HepG2 (cell line): ENCODE measurements around the gene IL2RG. TPM values are rescaled to one million over a fixed set of nuclear protein-coding genes. Genes with fewer than 3 reads are reported as not detected.
A peak's percentile ranks its signal among the peaks of the same experiment; 100 is the strongest.

Experiments
- ATAC-seq: fragments of 200-7000 bp; cut with Tn5 transposase; 3 replicates; pipeline ENCODE4 v1.9.1; 2020; ENCODE audit warnings: mild to moderate bottlenecking, moderate library complexity
- BruUV-seq: library from RNA; stranded (reverse); fragments of 400-500 nt; replicated peaks from 2 replicates; lab custom pipeline; 2021; lab: Mats Ljungman, UMichigan
- CTCF ChIA-PET: fragments of 300-600 bp; formaldehyde crosslinking; extraction: SDS; loops from one replicate; lab custom pipeline; 2021; ENCODE audit warnings: low total read pairs, inconsistent platforms, low intra/inter-chr PET ratio; lab: Yijun Ruan, JAX
- POLR2A ChIA-PET: fragments of 350-600 bp; sonication (Branson Sonifier 250); formaldehyde crosslinking; loops from one replicate; lab custom pipeline; 2020; ENCODE audit warnings: antibody characterized with exemption, inconsistent platforms; lab: Yijun Ruan, JAX
- DNase-seq: peaks from one replicate; pipeline ENCODE4 v3.0.0-alpha.2; 2015; ENCODE audit warnings: low spot score
- FAIRE-seq: peaks from 3 replicates; lab custom pipeline; 2011; peaks lifted over from hg19 to GRCh38; lab: Jason Lieb, UNC
- H2AFZ ChIP-seq: one replicate; pipeline ENCODE4 v1.6.1; 2011; ENCODE audit warnings: low read length, inconsistent platforms
- H3K27ac ChIP-seq: fragments of 300-600 bp; 3 replicates; pipeline ENCODE4 v1.8.0; 2011; ENCODE audit warnings: mixed run types, mild to moderate bottlenecking, mixed read lengths, low read length, inconsistent platforms; ENCODE audit not compliant: insufficient read depth; ENCODE audit errors: extremely low read length
- H3K27me3 ChIP-seq, 2 experiments: fragments of 200-600 bp in 1 of 2; 2 replicates in 1 of 2; 3 replicates in 1 of 2; pipeline versions ENCODE4 v1.6.0 to v1.8.0; 2011; ENCODE audit warnings: low read length in 2 of 2, mild to moderate bottlenecking in 2 of 2, moderate library complexity in 2 of 2, inconsistent platforms in 1 of 2; ENCODE audit not compliant: insufficient read depth in 2 of 2, control insufficient read depth in 1 of 2
- H3K36me3 ChIP-seq, 2 experiments: fragments of 200-600 bp in 1 of 2; replicated peaks in 1 of 2; 2 replicates in 1 of 2; 3 replicates in 1 of 2; pipeline versions ENCODE4 v1.5.1 to v1.8.0; 2011; ENCODE audit warnings: low read length in 2 of 2, inconsistent platforms in 1 of 2; ENCODE audit not compliant: insufficient read depth in 2 of 2, control insufficient read depth in 1 of 2
- H3K4me1 ChIP-seq: 2 replicates; pipeline ENCODE4 v1.5.1; 2012; ENCODE audit warnings: low read length, inconsistent platforms; ENCODE audit not compliant: insufficient read depth
- H3K4me2 ChIP-seq: 2 replicates; pipeline ENCODE4 v1.6.0; 2011; ENCODE audit warnings: low read depth, low read length, inconsistent platforms
- H3K4me3 ChIP-seq, 3 experiments: fragments of 200-600 bp in 1 of 3; sonication (generic), shearing (Covaris generic) in 1 of 3; replicated peaks in 1 of 3; 2 replicates each; pipeline ENCODE4 v1.5.1; 2011 to 2016; ENCODE audit warnings: low read length in 3 of 3, inconsistent platforms in 2 of 3, low read depth in 2 of 3, mild to moderate bottlenecking in 2 of 3, control low read depth in 1 of 3, mixed read lengths in 1 of 3; ENCODE audit not compliant: insufficient read depth in 1 of 3
- H3K79me2 ChIP-seq: one replicate; pipeline ENCODE4 v1.6.1; 2011; ENCODE audit warnings: low read length, inconsistent platforms; ENCODE audit not compliant: insufficient read depth
- H3K9ac ChIP-seq: 2 replicates; pipeline ENCODE4 v1.6.0; 2011; ENCODE audit warnings: mild to moderate bottlenecking, low read depth, low read length, inconsistent platforms; ENCODE audit not compliant: insufficient read depth
- H3K9me3 ChIP-seq: 2 replicates; pipeline ENCODE4 v1.5.1; 2012; ENCODE audit warnings: mild to moderate bottlenecking, low read length
- H4K20me1 ChIP-seq: 2 replicates; pipeline ENCODE4 v1.6.0; 2011; ENCODE audit warnings: inconsistent platforms, mild to moderate bottlenecking, low read length, moderate library complexity; ENCODE audit not compliant: insufficient read depth
- ARHGAP35 ChIP-seq: sonication (generic); formaldehyde crosslinking; IDR thresholded peaks from 2 replicates; pipeline ENCODE4 v1.9.0; 2022; ENCODE audit warnings: mild to moderate bottlenecking, inconsistent platforms, moderate library complexity, missing genetic modification reagents, borderline replicate concordance
- FOXK1 ChIP-seq: sonication (generic); formaldehyde crosslinking; IDR thresholded peaks from 2 replicates; pipeline ENCODE4 v1.4.0; 2020; ENCODE audit warnings: low read depth, missing genetic modification reagents, borderline replicate concordance
- JARID2 ChIP-seq: sonication (generic); formaldehyde crosslinking; IDR thresholded peaks from 2 replicates; pipeline ENCODE4 v1.8.1; 2023; ENCODE audit warnings: missing genetic modification reagents, inconsistent platforms; ENCODE audit not compliant: insufficient replicate concordance
- KDM5B ChIP-seq: sonication (generic); formaldehyde crosslinking; IDR thresholded peaks from 2 replicates; pipeline ENCODE4 v1.4.0; 2020; ENCODE audit warnings: missing genetic modification reagents, mild to moderate bottlenecking, borderline replicate concordance
- MED8 ChIP-seq: sonication (generic); formaldehyde crosslinking; IDR thresholded peaks from 2 replicates; pipeline ENCODE4 v1.8.1; 2023; ENCODE audit warnings: mild to moderate bottlenecking, missing genetic modification reagents; ENCODE audit not compliant: insufficient replicate concordance
- MLLT10 ChIP-seq: sonication (generic); formaldehyde crosslinking; IDR thresholded peaks from 2 replicates; pipeline ENCODE4 v1.4.0; 2020; ENCODE audit warnings: missing genetic modification reagents
- STAG1 ChIP-seq: sonication (generic); formaldehyde crosslinking; IDR thresholded peaks from 2 replicates; pipeline ENCODE4 v1.4.0; 2020; ENCODE audit warnings: missing genetic modification reagents
- SUZ12 ChIP-seq: fragments of 150-350 bp; IDR thresholded peaks from 2 replicates; pipeline ENCODE4 v1.6.1; 2014; ENCODE audit warnings: low read depth, low read length
- U2AF2 ChIP-seq: fragments of 200-400 bp; formaldehyde crosslinking; IDR thresholded peaks from 2 replicates; pipeline ENCODE4 v1.6.1; 2017; ENCODE audit warnings: low read depth, mild to moderate bottlenecking, low read length
- ZC3H13 ChIP-seq: sonication (generic); formaldehyde crosslinking; IDR thresholded peaks from 2 replicates; pipeline ENCODE4 v1.8.1; 2023; ENCODE audit warnings: mild to moderate bottlenecking, missing genetic modification reagents, moderate library complexity
- ZNF205 ChIP-seq: IDR thresholded peaks from 2 replicates; pipeline ENCODE4 v1.6.1; 2018; ENCODE audit warnings: missing biosample characterization, missing genetic modification reagents
- ZNF496 ChIP-seq: sonication (generic); formaldehyde crosslinking; IDR thresholded peaks from 2 replicates; pipeline ENCODE4 v1.8.1; 2023; ENCODE audit warnings: mild to moderate bottlenecking, moderate library complexity, missing genetic modification reagents; ENCODE audit not compliant: insufficient replicate concordance
- ZNF614 ChIP-seq: IDR thresholded peaks from 2 replicates; pipeline ENCODE4 v1.6.1; 2018; ENCODE audit warnings: missing biosample characterization, missing genetic modification reagents, inconsistent platforms, borderline replicate concordance
- ZNF777 ChIP-seq: sonication (generic); formaldehyde crosslinking; IDR thresholded peaks from 2 replicates; pipeline ENCODE4 v1.4.0; 2020; ENCODE audit warnings: missing genetic modification reagents
- WGBS: methylation state at CpG from one replicate; pipeline ENCODE4 v1.1.6; 2017; ENCODE audit warnings: low lambda C conversion rate; 5-methylcytosine and 5-hydroxymethylcytosine counted together
- in situ Hi-C: cut with HindIII; loops from 2 replicates; pipeline ENCODE4 v1.10.0; 2017; ENCODE audit warnings: low pct_unique_long_range_greater_than_20kb; ENCODE audit not compliant: extremely low pct_ligation_motif_present
- intact Hi-C: fragments of 100-400 bp; cut with micrococcal nuclease; formaldehyde crosslinking; loops from one replicate; pipeline ENCODE4 v1.10.0; 2022; ENCODE audit not compliant: unreplicated experiment
- polyA plus RNA-seq, 8 experiments: library from polyadenylated mRNA; depleted of rRNA in 3 of 8; stranded (reverse) in 7 of 8; unstranded in 1 of 8; fragments of >200 nt; fragmentation: Illumina TruSeq in 4 of 8; extraction: Trizol in 4 of 8; gene quantifications; 2 replicates each; pipeline versions ENCODE4 v1.2.1 to v1.2.3, GENCODE V29; 2011 to 2016; ENCODE audit warnings: low read depth in 4 of 8, missing spikeins in 1 of 8, mixed read lengths in 1 of 8; ENCODE audit not compliant: insufficient read depth in 1 of 8
- total RNA-seq, 5 experiments: library from RNA; depleted of rRNA; stranded (reverse); fragments of >200 nt; fragmentation: Illumina TruSeq; extraction: Trizol; gene quantifications; 2 replicates each; pipeline ENCODE4 v1.2.3, GENCODE V29; 2016; ENCODE audit warnings: low read depth in 1 of 5
- TF ChIP-seq, protein P1 (sequence below): sonication (generic); formaldehyde crosslinking; IDR thresholded peaks from 2 replicates; pipeline ENCODE4 v1.4.0; 2020; ENCODE audit warnings: low read depth, mild to moderate bottlenecking, missing genetic modification reagents
- TF ChIP-seq, protein P2 (sequence below): sonication (generic); formaldehyde crosslinking; IDR thresholded peaks from 2 replicates; pipeline ENCODE4 v1.4.0; 2020; ENCODE audit warnings: missing genetic modification reagents, borderline replicate concordance
- TF ChIP-seq, protein P3 (sequence below): sonication (generic); formaldehyde crosslinking; IDR thresholded peaks from 2 replicates; pipeline ENCODE4 v1.4.0; 2020; ENCODE audit warnings: missing genetic modification reagents

IL2RG gene
- total and polyA plus RNA-seq, 2 of the 13 experiments (the other 11 are each of a cell fraction or from before 2014, with no cell fraction given) = 0.98 TPM; not detected in 1

DNA sequence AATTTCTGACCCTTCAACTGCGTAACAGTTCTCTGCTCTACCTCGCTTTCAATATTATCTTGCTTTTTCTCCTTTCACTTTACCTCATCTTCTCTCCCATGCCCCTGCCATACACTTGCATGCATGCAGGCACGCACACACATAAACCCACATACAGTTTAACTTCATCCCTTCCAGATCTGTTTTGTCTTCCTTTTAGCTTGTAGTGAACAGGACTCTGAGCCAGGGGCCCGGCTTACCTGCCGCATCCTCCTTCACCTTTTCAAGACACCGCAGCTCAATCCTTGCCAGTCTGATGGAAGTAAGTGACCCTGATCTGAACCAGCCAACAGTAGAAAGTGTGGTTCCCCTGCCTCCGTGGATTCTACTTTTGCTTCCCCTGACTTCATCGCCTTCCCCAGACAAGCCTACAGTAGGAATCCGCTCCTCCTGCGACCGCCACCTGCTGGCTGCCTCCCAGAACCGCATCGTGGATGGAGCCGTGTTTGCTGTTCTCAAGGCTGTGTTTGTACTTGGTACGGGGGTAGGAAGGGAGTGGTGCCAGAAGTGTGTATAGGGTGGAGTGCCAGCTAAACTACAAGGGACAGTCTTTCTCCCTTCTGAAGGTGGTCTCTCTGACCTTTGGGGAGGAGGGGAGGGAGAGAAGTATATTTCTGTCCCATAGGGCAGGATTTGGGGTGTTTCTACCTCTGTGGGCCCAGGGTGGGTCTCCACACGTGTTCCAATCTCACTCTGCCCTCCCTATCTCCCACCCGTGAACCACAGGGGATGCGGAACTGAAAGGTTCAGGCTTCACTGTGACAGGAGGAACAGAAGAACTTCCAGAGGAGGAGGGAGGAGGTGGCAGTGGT, 17.8 kb upstream of the IL2RG start:
- ChIA-PET POLR2A (no interaction called here), CTCF (interaction anchor here (1.3 to 1.8 kb wide), 3 partner anchors 31 to 158 kb away, joined by 6 to 13 read pairs (median 9); no protein-coding TSS in a partner anchor)
- TSS peak; percentile 28 for BruUV-seq
- H3K9ac ChIP-seq = no peak overlapping the region
- intact Hi-C loops (loop anchor here (1.0 kb wide), 2 partner anchors 31 to 131 kb away; no protein-coding TSS in a partner anchor), in situ Hi-C loops (no loop called here)
- no peak overlapping the region for H2AFZ ChIP-seq
- H3K27ac ChIP-seq = no peak overlapping the region
- no peaks in the 10 kb centered on the region for H3K79me2 ChIP-seq
- H3K4me2 ChIP-seq = no peak overlapping the region
- FAIRE-seq (peak; percentile 94), DNase-seq (peak; percentile 35), ATAC-seq (peak; percentile 94)
- H3K36me3 ChIP-seq = peaks cover 14 to 44% of the 10 kb centered on the region in 2 experiments; a peak in 4 of 5 replicates
- over 99% methylated on average over 9 of the region's 18 CpGs for WGBS
- no peaks in the 10 kb centered on the region for H3K9me3 ChIP-seq
- peaks cover 7% of the 10 kb centered on the region; the same call in 1 of the 2 replicates for H3K4me1 ChIP-seq
- no peak overlapping the region for H3K4me3 ChIP-seq
- H4K20me1 ChIP-seq = no peaks in the 10 kb centered on the region
- H3K27me3 ChIP-seq = no peaks in the 10 kb centered on the region
- no peak for TF ChIP-seq JARID2 (CRISPR knock-in tag)
- no peak for TF ChIP-seq SUZ12
- TF ChIP-seq U2AF2 = no peak
- TF ChIP-seq, protein P1, sequence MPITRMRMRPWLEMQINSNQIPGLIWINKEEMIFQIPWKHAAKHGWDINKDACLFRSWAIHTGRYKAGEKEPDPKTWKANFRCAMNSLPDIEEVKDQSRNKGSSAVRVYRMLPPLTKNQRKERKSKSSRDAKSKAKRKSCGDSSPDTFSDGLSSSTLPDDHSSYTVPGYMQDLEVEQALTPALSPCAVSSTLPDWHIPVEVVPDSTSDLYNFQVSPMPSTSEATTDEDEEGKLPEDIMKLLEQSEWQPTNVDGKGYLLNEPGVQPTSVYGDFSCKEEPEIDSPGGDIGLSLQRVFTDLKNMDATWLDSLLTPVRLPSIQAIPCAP (CRISPR knock-in tag) = no peak
- no peak for TF ChIP-seq ZNF496 (CRISPR knock-in tag)
- no peak for TF ChIP-seq MLLT10
- TF ChIP-seq MED8 (CRISPR knock-in tag) = no peak
- TF ChIP-seq, protein P2, sequence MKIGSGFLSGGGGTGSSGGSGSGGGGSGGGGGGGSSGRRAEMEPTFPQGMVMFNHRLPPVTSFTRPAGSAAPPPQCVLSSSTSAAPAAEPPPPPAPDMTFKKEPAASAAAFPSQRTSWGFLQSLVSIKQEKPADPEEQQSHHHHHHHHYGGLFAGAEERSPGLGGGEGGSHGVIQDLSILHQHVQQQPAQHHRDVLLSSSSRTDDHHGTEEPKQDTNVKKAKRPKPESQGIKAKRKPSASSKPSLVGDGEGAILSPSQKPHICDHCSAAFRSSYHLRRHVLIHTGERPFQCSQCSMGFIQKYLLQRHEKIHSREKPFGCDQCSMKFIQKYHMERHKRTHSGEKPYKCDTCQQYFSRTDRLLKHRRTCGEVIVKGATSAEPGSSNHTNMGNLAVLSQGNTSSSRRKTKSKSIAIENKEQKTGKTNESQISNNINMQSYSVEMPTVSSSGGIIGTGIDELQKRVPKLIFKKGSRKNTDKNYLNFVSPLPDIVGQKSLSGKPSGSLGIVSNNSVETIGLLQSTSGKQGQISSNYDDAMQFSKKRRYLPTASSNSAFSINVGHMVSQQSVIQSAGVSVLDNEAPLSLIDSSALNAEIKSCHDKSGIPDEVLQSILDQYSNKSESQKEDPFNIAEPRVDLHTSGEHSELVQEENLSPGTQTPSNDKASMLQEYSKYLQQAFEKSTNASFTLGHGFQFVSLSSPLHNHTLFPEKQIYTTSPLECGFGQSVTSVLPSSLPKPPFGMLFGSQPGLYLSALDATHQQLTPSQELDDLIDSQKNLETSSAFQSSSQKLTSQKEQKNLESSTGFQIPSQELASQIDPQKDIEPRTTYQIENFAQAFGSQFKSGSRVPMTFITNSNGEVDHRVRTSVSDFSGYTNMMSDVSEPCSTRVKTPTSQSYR (CRISPR knock-in tag) = no peak
- no peak for TF ChIP-seq ARHGAP35 (CRISPR knock-in tag)
- TF ChIP-seq, protein P3, sequence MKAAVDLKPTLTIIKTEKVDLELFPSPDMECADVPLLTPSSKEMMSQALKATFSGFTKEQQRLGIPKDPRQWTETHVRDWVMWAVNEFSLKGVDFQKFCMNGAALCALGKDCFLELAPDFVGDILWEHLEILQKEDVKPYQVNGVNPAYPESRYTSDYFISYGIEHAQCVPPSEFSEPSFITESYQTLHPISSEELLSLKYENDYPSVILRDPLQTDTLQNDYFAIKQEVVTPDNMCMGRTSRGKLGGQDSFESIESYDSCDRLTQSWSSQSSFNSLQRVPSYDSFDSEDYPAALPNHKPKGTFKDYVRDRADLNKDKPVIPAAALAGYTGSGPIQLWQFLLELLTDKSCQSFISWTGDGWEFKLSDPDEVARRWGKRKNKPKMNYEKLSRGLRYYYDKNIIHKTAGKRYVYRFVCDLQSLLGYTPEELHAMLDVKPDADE (CRISPR knock-in tag) = no peak
- TF ChIP-seq ZNF777 (CRISPR knock-in tag) = no peak
- TF ChIP-seq STAG1 (CRISPR knock-in tag) = peak; percentile 75
- TF ChIP-seq ZC3H13 (CRISPR knock-in tag) = no peak
- no peak for TF ChIP-seq FOXK1 (CRISPR knock-in tag)
- TF ChIP-seq ZNF614 = no peak
- no peak for TF ChIP-seq ZNF205 (CRISPR knock-in tag)
- TF ChIP-seq KDM5B (CRISPR knock-in tag) = no peak
